ENCODE measurements around the gene LILRA2.
"Not testable (repeated sequence)": the region's sequence is repeated elsewhere in the genome, so short reads cannot be mapped to it uniquely, and the experiment has no call there.

DNA sequence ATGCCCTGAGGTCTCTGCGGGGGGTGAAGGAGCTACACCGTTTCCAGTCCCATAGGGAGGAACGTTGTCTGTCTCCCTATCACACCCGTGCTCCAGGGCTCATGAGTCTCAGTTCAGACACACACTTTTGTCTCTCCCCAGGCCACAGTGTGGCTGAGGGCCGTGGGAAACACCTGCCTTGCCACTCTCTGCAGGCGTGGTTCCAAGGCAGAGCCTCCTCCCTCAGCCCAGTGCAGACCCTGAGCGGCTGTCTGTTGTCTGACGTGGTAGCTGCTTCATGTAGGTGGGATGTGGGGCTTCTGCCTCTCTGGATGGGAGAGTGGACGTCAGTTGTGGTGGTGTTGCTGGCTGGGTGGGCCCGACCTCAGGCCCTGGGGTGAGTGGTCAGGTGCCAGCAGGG lies 50.6 kb downstream of the LILRA2 start:
- not testable (repeated sequence) for TF ChIP-seq MYBL2 (CRISPR knock-in tag; IDR thresholded peaks at IDR 0.05); ETV6 (CRISPR knock-in tag; IDR thresholded peaks at IDR 0.05); MXD4 (CRISPR knock-in tag; IDR thresholded peaks at IDR 0.05; ENCODE audit: borderline replicate concordance); ATF2 (CRISPR knock-in tag; IDR thresholded peaks at IDR 0.05; ENCODE audit: borderline replicate concordance, low read depth); CDX4 (CRISPR knock-in tag; IDR thresholded peaks at IDR 0.05; ENCODE audit: borderline replicate concordance); CTCF (IDR thresholded peaks at IDR 0.05); CBFB (CRISPR knock-in tag; IDR thresholded peaks at IDR 0.05; ENCODE audit: low read depth); CREM (CRISPR knock-in tag; IDR thresholded peaks at IDR 0.05); FOXP1 (CRISPR knock-in tag; IDR thresholded peaks at IDR 0.05; ENCODE audit: borderline replicate concordance)
- TF ChIP-seq, protein P1, sequence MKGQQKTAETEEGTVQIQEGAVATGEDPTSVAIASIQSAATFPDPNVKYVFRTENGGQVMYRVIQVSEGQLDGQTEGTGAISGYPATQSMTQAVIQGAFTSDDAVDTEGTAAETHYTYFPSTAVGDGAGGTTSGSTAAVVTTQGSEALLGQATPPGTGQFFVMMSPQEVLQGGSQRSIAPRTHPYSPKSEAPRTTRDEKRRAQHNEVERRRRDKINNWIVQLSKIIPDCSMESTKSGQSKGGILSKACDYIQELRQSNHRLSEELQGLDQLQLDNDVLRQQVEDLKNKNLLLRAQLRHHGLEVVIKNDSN (CRISPR knock-in tag; IDR thresholded peaks at IDR 0.05): not testable (repeated sequence)
- TF ChIP-seq, protein P2, sequence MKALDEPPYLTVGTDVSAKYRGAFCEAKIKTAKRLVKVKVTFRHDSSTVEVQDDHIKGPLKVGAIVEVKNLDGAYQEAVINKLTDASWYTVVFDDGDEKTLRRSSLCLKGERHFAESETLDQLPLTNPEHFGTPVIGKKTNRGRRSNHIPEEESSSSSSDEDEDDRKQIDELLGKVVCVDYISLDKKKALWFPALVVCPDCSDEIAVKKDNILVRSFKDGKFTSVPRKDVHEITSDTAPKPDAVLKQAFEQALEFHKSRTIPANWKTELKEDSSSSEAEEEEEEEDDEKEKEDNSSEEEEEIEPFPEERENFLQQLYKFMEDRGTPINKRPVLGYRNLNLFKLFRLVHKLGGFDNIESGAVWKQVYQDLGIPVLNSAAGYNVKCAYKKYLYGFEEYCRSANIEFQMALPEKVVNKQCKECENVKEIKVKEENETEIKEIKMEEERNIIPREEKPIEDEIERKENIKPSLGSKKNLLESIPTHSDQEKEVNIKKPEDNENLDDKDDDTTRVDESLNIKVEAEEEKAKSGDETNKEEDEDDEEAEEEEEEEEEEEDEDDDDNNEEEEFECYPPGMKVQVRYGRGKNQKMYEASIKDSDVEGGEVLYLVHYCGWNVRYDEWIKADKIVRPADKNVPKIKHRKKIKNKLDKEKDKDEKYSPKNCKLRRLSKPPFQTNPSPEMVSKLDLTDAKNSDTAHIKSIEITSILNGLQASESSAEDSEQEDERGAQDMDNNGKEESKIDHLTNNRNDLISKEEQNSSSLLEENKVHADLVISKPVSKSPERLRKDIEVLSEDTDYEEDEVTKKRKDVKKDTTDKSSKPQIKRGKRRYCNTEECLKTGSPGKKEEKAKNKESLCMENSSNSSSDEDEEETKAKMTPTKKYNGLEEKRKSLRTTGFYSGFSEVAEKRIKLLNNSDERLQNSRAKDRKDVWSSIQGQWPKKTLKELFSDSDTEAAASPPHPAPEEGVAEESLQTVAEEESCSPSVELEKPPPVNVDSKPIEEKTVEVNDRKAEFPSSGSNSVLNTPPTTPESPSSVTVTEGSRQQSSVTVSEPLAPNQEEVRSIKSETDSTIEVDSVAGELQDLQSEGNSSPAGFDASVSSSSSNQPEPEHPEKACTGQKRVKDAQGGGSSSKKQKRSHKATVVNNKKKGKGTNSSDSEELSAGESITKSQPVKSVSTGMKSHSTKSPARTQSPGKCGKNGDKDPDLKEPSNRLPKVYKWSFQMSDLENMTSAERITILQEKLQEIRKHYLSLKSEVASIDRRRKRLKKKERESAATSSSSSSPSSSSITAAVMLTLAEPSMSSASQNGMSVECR (CRISPR knock-in tag; IDR thresholded peaks at IDR 0.05; ENCODE audit: borderline replicate concordance): not testable (repeated sequence)
- TF ChIP-seq, protein P3, sequence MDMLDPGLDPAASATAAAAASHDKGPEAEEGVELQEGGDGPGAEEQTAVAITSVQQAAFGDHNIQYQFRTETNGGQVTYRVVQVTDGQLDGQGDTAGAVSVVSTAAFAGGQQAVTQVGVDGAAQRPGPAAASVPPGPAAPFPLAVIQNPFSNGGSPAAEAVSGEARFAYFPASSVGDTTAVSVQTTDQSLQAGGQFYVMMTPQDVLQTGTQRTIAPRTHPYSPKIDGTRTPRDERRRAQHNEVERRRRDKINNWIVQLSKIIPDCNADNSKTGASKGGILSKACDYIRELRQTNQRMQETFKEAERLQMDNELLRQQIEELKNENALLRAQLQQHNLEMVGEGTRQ (CRISPR knock-in tag; IDR thresholded peaks at IDR 0.05): not testable (repeated sequence)

Measured in WTC11 (cell line).